GM12875 (cell line): ENCODE measurements around the gene IL19.
A peak's percentile ranks its signal among the peaks of the same experiment; 100 is the strongest.
"Not testable (repeated sequence)": the region's sequence is repeated elsewhere in the genome, so short reads cannot be mapped to it uniquely, and the experiment has no call there.

Experiments
- H3K4me3 ChIP-seq: one replicate; pipeline ENCODE4 v1.5.1; 2011; ENCODE audit warnings: low read depth, low read length, control low read depth
- CTCF ChIP-seq: IDR thresholded peaks from 2 replicates; pipeline ENCODE4 v1.5.1; 2011; ENCODE audit warnings: low read depth, mild to moderate bottlenecking, control low read depth, inconsistent platforms, low read length, moderate library complexity, borderline replicate concordance; ENCODE audit not compliant: insufficient read depth

IL19 gene

DNA sequence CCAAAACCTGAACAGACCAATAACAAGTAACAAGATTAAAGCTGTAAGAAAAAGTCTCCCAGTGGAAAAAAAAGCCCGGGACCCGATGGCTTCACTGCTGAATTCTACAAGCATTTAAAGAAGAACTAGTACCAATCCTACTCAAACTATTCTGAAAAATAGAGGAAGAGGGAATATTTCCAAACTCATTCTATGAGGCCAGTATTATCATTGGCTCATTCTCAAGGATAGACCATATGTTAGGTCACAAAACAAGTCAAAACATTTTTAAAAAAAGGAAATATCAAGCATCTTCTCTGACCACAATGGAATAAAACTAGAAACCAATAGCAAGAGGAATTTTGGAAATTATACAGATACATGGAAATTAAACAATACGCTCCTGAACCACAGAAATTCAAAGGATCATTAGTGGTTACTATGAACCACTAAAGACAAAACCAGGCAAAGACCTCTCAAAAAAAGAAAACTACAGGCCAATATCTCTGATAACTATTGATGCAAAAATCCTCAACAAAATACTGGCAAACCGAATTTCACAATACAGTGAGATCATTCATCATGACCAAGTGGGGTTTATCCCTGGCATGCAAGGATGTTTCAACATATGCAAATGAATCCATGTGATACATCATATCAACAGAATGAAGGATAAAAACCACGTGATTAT, 80.9 kb downstream of the IL19 start:
- no peak for TF ChIP-seq CTCF
- H3K4me3 ChIP-seq, result no peak overlapping the region

GRCh38 chr1:206852662-206853061, 82.1 kb downstream of the IL19 start:
- H3K4me3 ChIP-seq, result not testable (repeated sequence)

DNA sequence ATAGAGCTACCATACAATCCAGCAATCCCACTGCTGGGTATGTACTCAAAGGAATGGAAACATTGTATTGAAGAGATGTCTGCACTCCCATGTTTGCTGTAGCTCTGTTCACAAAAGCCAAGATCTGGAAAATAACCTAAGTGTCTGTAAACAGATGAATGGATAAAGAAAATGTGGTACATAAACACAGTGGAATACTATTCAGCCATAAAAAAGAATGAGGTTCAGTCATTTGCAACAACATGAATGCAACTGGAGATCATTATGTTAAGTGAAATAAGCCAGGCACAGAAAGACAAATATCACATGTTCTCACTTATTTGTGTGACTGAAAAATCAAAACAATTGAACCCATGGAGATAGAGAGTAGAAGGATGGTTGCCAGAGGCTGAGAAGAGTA, 83.1 kb downstream of the IL19 start:
- not testable (repeated sequence) for H3K4me3 ChIP-seq

DNA sequence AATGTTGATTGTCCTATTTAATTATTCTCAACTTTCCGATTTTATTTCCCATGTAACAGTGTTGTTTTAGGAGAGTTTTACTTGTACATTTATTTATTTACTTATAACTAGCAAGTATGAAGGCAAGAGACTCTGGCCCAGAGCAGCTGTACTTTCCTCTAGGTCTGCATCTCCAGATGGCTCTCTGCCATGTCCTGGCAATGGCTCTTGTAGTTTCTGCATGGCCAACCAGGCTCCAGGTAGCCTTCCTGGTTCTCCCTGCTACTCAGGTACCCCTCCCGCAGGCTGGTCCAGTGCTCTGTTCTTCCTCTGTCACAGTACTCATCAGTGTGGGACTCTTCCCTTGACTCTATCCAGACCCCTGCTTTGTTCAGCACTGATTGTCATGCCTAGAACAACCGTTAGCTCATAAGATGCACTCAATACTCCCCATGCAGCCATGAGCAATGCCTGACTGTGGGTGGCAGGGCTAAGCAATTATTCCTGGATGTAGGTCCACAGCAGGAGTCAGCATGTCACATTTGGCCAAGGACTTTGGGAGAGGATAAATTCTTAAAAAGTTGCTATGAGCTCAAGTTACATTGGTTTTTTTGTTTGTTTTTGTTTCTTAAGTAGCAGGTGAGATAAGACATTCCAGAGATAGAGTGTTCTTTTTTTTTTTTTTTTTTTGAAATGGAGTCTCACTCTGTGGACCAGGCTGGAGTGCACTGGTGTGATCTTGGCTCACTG, 84.0 kb downstream of the IL19 start:
- no peak for TF ChIP-seq CTCF

GRCh38 chr1:206855859-206856258, 85.3 kb downstream of the IL19 start:
- TF ChIP-seq CTCF, result no peak
- H3K4me3 ChIP-seq, result no peak overlapping the region

More for the DNA sequence above, 84.0 kb downstream of the IL19 start:
- no peak overlapping the region for H3K4me3 ChIP-seq

DNA sequence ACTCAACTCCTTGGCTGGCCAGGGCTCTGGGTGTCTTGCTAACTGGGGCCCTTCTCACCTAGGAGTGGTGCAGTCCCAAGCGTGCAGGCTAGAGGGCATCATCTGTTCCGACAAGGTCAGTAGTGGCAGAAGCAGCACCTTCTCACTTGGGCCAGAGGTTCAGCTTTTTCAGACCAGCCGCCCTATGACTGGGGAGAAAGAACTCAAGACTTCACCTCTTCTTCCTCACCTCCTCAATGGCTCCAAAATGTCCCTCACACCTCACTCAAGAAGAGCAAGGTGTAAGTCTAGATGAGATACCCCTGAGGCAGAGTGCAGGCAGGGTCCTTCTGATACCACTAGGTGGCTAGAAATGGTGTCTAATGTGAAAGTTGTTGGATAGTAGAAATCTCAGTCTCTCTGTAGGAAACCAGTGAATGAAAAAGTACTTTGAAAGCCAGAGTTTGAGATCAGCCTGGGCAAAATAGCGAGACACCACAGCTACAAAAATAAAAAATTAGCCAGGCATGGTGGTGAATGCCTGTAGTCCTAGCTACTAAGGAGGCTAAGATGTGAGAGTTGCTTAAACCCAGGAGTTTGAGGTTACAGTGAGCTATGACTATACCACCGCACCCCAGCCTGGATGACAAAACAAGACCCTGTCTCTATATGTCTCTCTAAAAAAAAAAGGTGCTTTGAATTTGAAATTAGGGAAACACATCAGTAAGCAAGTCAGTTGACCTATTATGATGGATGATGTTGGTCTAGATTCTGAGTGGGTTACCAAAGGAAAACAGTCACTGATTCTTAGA, 86.3 kb downstream of the IL19 start:
- peak; percentile 29; the same call in 1 of the 2 replicates for TF ChIP-seq CTCF

DNA sequence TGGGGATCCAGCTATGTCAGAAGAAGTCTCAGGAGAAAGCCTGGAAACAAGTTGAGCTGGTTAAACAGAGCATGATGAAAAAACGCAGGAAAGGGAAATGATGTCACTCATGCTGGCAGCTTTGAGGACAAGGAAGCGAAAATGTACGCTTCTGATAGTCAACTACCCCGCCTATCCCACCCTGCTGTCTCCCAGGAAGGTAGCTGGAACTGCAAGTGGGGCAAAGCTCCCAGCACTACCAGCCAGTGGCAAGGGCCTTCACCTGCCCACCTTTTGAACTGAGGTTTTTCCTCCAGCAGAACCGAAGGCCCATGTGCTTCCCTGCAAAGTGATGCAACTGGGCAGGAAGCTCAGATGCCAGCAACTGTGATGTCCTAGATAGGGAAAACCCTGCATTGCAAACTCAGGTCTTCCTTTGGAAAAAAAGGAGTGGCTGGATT, 88.5 kb downstream of the IL19 start:
- no peak overlapping the region for H3K4me3 ChIP-seq
- no peak for TF ChIP-seq CTCF

More for the DNA sequence above, 86.3 kb downstream of the IL19 start:
- no peak overlapping the region for H3K4me3 ChIP-seq

- H3K4me3 ChIP-seq, result no peak overlapping the region
- no peak for TF ChIP-seq CTCF
Measured at GRCh38 chr1:206860165-206860564, 89.6 kb downstream of the IL19 start.
